ENCODE data around the gene KLF13.

Gene KLF13

DNA sequence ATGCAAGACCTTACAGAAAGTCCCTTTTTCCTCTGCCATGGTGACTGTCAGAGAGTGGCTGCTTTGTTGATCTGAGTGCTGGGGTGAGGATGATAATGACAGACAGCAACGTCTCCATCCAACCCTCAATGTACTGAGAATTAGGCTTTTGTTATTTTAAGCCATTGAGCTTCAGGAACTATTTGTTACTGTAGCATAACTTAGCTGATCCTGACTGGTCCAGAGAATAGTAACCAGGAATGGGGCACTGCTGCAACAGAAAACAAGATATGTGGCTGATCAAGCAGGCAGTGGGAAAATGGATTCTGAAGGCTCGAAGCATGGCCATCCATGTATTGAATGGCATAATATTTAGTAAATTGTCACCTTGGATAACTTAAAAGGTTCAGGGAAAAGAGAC is 5.2 kb upstream of the KLF13 start:
- no peak overlapping the region for H3K27ac ChIP-seq (ENCODE audit: low read depth, low read length)
- H3K27me3 ChIP-seq (ENCODE audit: control insufficient read depth, insufficient read depth, low read length): peaks cover 11% of the 10 kb centered on the region
- H3K9me3 ChIP-seq (ENCODE audit: control insufficient read depth, insufficient read depth, low read length): no peaks in the 10 kb centered on the region
- no peak overlapping the region for H3K9ac ChIP-seq (ENCODE audit: low read depth, low read length)
- no peak overlapping the region for H3K4me3 ChIP-seq (ENCODE audit: low read depth, low read length)
- H3K4me1 ChIP-seq (ENCODE audit: control insufficient read depth, insufficient read depth, low read length): peaks cover 17% of the 10 kb centered on the region
- H3K36me3 ChIP-seq (ENCODE audit: control insufficient read depth, insufficient read depth, low read length): no peaks in the 10 kb centered on the region

DNA sequence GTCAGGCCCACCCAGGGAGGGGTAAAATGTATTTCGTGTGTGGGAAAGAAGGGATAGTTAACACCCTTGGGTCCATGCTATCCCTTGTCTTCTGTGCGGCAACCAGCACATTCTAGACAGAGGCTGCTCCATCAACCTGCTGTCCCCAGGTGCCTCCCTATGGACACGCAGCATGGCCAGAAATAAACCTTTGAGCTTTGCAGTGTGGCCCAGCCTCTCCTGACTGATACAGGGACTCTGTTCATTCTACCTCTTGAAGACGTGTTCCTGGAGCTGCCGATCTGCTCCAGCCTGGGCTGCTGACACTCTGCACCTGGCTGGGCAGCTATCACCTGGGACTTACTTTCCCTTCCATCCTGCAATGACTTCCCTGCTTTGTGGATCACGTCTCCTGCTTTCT is 4.1 kb upstream of the KLF13 start:
- Histone ChIP-seq H3K36me3 (ENCODE audit: control insufficient read depth, insufficient read depth, low read length) (no peaks in the 10 kb centered on the region), H3K9me3 (ENCODE audit: control insufficient read depth, insufficient read depth, low read length) (no peaks in the 10 kb centered on the region), H3K27me3 (ENCODE audit: control insufficient read depth, insufficient read depth, low read length) (peaks cover 11% of the 10 kb centered on the region), H3K4me3 (ENCODE audit: low read depth, low read length) (no peak overlapping the region), H3K9ac (ENCODE audit: low read depth, low read length) (no peak overlapping the region), H3K27ac (ENCODE audit: low read depth, low read length) (no peak overlapping the region), H3K4me1 (ENCODE audit: control insufficient read depth, insufficient read depth, low read length) (peaks cover 17% of the 10 kb centered on the region)

DNA sequence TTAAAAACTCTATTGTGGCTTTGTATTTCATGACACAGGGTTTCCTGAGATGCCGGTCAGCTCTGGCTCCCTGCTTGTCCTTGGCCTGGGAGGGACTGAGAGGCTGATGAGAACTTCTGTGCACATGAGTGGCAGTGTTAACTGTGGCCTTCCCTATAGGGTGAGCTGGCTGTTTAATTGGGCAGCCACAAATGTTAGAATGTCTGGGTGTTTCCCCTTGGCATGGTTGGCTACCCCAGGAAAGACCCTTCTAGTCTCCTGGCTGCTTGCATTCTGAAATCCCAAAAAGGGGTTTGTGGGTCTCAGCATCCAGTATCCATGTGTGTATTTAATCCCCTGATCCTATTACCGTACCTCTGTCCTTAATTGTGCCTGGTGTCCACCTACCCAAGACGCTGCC is 3.0 kb upstream of the KLF13 start:
- H3K9ac ChIP-seq (ENCODE audit: low read depth, low read length): no peak overlapping the region
- no peak overlapping the region for H3K27ac ChIP-seq (ENCODE audit: low read depth, low read length)
- H3K9me3 ChIP-seq (ENCODE audit: control insufficient read depth, insufficient read depth, low read length): no peaks in the 10 kb centered on the region
- H3K4me1 ChIP-seq (ENCODE audit: control insufficient read depth, insufficient read depth, low read length): peaks cover 17% of the 10 kb centered on the region
- no peak overlapping the region for H3K4me3 ChIP-seq (ENCODE audit: low read depth, low read length)
- H3K27me3 ChIP-seq (ENCODE audit: control insufficient read depth, insufficient read depth, low read length): peaks cover 11% of the 10 kb centered on the region
- H3K36me3 ChIP-seq (ENCODE audit: control insufficient read depth, insufficient read depth, low read length): no peaks in the 10 kb centered on the region

DNA sequence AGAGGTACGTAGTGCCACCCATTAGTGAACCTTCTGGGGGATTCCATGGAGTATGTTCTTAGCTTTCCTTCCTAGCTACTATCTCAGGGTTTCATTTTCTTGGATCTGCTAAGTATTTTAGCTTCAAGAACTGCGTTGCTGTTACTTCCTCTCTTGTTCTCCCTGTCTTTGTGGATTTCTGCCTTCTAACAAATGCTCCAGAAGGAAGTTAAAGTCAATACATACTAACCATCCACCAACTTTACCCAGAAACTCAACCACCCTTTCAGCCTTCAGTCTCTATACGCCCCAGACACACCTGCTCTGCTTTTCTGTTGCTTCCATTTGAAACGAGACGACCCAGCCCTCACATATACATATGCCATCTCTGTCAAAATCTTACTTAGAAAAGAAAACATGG is 2.4 kb upstream of the KLF13 start:
- Histone ChIP-seq H3K9me3 (ENCODE audit: control insufficient read depth, insufficient read depth, low read length) (no peaks in the 10 kb centered on the region), H3K9ac (ENCODE audit: low read depth, low read length) (no peak overlapping the region), H3K4me1 (ENCODE audit: control insufficient read depth, insufficient read depth, low read length) (peaks cover 16% of the 10 kb centered on the region), H3K4me3 (ENCODE audit: low read depth, low read length) (no peak overlapping the region), H3K27ac (ENCODE audit: low read depth, low read length) (no peak overlapping the region), H3K27me3 (ENCODE audit: control insufficient read depth, insufficient read depth, low read length) (peaks cover 11% of the 10 kb centered on the region), H3K36me3 (ENCODE audit: control insufficient read depth, insufficient read depth, low read length) (no peaks in the 10 kb centered on the region)

DNA sequence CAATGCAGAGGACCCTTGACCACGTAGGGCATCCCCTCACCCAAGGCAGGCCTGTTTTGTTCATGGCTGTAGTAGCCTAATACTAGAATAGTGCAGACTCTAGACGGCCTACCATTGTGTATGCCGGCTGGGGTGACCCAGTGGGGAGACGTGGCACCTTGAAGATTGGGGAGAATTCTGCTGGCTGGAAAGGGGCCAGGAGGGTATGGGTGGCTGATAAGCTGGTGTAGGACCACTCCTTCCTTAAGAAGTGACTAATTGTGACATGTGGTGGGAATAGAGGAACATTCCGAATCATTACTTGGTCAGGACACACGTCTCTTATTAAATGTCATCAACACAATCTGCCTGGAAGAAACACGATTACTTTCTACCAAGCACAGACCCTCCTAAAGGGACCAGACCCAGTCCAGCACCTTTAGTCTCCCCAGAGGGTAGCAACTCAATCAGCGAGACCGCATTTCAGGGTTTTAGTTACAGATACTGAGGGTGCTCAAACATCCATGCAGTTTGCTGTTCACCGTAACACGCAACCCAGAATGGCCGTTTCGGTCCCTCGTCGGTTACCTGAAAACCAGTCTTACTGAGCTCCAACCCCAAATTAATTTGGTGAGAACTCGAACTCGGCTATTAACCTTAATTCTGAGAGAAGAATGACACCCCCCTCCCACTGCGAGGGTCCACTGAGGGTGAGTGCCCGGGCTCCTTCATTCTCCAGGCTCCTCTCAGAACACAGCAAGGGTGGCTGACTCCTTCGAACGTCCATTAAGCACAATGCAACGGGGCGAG is 1.6 kb upstream of the KLF13 start:
- Histone ChIP-seq H3K4me3 (ENCODE audit: low read depth, low read length) (peak overlapping the region; percentile 84), H3K27me3 (ENCODE audit: control insufficient read depth, insufficient read depth, low read length) (peaks cover 11% of the 10 kb centered on the region), H3K27ac (ENCODE audit: low read depth, low read length) (no peak overlapping the region), H3K9me3 (ENCODE audit: control insufficient read depth, insufficient read depth, low read length) (no peaks in the 10 kb centered on the region), H3K9ac (ENCODE audit: low read depth, low read length) (no peak overlapping the region; the same call in 1 of the 2 replicates), H3K36me3 (ENCODE audit: control insufficient read depth, insufficient read depth, low read length) (no peaks in the 10 kb centered on the region), H3K4me1 (ENCODE audit: control insufficient read depth, insufficient read depth, low read length) (peaks cover 12% of the 10 kb centered on the region)

DNA sequence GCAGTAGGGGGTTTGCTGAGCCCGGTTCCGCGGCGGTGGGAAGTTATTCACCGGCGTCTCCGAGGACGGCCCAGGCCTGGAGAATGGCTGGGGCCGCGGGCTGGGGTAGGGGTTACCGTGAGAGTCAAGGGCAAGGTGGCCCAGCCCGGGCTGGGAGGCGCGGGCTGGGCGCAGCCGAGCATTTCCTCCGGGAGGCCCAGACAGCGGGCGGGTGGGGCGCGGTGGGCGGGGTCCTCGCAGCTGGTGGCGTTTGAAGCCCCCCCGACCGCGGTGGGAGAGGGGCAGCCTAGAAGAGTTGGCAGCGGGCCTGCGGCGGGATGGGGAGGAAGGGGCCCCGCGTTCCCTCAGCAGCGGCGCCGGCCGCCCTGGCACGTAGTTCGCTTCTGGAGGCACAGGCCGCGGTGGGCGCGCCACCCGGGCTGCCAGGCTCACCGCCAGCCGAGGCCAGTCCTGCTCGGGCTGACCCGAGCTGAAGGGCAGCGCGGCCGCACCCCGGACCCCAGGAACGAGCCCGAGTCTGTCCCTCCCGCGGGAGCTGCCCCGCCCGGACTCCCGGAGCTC is 960 bp upstream of the KLF13 start:
- Histone ChIP-seq H3K4me1 (ENCODE audit: control insufficient read depth, insufficient read depth, low read length) (peaks cover 11% of the 10 kb centered on the region), H3K36me3 (ENCODE audit: control insufficient read depth, insufficient read depth, low read length) (no peaks in the 10 kb centered on the region), H3K27me3 (ENCODE audit: control insufficient read depth, insufficient read depth, low read length) (peaks cover 11% of the 10 kb centered on the region), H3K27ac (ENCODE audit: low read depth, low read length) (peak overlapping the region; percentile 80), H3K4me3 (ENCODE audit: low read depth, low read length) (peak overlapping the region; percentile 84), H3K9ac (ENCODE audit: low read depth, low read length) (peak overlapping the region; percentile 50), H3K9me3 (ENCODE audit: control insufficient read depth, insufficient read depth, low read length) (no peaks in the 10 kb centered on the region)

DNA sequence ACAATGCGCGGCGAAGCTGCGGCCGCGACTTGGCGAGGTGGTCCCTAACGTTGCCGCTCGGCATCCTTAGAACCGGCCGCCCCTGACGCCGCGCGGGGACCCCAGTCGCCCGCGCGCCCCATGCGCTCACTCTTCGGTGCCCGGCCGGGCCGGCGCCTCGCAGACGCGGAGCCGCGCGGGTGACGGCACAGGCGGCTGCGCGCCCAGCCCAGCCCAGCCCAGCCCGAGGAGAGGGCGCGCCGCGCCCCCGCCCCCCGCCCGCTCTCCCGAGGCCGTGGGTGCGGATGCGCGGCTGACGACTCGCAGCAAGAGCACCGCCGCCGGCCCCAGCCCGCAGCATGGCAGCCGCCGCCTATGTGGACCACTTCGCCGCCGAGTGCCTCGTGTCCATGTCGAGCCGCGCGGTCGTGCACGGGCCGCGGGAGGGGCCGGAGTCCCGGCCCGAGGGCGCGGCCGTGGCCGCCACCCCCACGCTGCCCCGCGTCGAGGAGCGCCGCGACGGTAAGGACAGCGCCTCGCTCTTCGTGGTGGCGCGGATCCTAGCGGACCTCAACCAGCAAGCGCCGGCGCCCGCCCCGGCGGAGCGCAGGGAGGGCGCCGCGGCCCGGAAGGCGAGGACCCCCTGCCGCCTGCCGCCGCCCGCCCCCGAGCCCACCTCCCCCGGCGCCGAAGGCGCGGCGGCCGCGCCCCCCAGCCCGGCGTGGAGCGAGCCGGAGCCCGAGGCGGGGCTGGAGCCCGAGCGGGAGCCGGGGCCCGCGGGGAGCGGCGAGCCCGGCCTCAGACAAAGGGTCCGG is 437 bp downstream of the KLF13 start:
- no peaks in the 10 kb centered on the region for H3K36me3 ChIP-seq (ENCODE audit: control insufficient read depth, insufficient read depth, low read length)
- peaks cover 11% of the 10 kb centered on the region for H3K27me3 ChIP-seq (ENCODE audit: control insufficient read depth, insufficient read depth, low read length)
- H3K4me1 ChIP-seq (ENCODE audit: control insufficient read depth, insufficient read depth, low read length): peaks cover 14% of the 10 kb centered on the region
- H3K27ac ChIP-seq (ENCODE audit: low read depth, low read length): peak overlapping the region; percentile 71
- H3K4me3 ChIP-seq (ENCODE audit: low read depth, low read length): peak overlapping the region; percentile 84
- H3K9ac ChIP-seq (ENCODE audit: low read depth, low read length): peak overlapping the region; percentile 56; the same call in 1 of the 2 replicates
- no peaks in the 10 kb centered on the region for H3K9me3 ChIP-seq (ENCODE audit: control insufficient read depth, insufficient read depth, low read length)

DNA sequence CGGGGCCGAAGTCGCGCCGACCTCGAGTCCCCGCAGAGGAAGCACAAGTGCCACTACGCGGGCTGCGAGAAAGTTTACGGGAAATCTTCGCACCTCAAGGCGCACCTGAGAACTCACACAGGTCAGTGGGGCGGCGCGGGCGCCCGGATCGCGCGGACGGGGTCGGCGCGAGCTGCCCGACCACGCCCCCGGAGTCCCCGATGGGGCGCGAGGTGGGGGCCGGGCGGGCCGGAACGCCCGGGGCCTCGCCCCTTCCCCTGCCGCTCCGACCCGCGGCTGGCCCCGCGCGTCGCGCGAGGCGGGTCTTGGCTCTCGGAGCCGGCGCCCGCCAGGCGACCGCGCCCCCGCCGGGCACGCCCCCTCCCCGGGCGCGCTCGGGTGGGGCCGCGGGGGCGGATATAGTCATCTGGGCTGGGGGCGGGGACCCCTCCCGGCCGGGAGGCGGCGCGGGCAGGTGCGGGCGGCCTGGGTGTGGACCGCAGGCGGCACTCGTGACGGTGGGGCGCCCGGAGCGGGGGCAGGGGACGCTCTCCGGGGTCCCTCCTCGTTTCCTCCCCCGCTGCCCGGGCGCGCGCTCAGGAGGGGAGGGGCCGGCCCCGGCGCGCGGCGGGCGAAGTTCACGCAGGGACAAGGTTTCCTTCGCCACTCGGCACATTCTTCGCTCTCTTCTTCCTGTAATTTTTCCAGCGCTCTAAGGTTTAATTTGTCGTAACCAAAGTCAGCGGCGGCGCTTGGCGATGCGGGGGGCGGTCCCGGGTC is 1.2 kb downstream of the KLF13 start:
- Histone ChIP-seq H3K27me3 (ENCODE audit: control insufficient read depth, insufficient read depth, low read length) (peaks cover 11% of the 10 kb centered on the region), H3K36me3 (ENCODE audit: control insufficient read depth, insufficient read depth, low read length) (no peaks in the 10 kb centered on the region), H3K4me1 (ENCODE audit: control insufficient read depth, insufficient read depth, low read length) (peaks cover 21% of the 10 kb centered on the region), H3K27ac (ENCODE audit: low read depth, low read length) (peak overlapping the region; percentile 28), H3K9ac (ENCODE audit: low read depth, low read length) (no peak overlapping the region), H3K9me3 (ENCODE audit: control insufficient read depth, insufficient read depth, low read length) (no peaks in the 10 kb centered on the region), H3K4me3 (ENCODE audit: low read depth, low read length) (peak overlapping the region; percentile 84)

DNA sequence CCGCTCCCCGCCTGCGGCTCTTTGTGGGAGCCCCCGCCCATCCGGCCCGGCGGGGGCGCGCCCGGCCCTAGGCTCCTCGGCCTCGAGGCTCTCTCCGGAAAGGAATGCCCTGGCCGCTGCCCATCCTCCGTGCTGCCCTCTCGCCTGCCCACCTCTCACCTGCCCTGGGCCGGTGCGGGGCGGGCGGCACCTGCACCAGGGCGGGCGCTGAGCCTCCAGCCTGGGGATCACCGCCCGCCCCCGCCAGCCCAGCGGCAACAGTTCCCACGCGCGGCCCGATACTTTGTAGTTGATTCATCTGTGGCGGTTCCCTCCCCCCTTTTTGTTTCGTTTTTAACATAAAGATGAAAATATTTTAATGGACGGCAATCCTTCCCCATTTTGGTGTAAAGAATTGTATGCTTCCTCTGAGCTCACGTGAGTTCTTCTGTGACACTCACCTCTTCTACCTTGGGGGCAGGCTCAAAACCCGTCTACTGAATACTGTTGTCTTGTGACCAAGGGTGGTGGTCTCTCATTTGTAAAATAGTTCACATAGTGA is 1.9 kb downstream of the KLF13 start:
- Histone ChIP-seq H3K4me3 (ENCODE audit: low read depth, low read length) (peak overlapping the region; percentile 84), H3K27ac (ENCODE audit: low read depth, low read length) (peak overlapping the region; percentile 28), H3K4me1 (ENCODE audit: control insufficient read depth, insufficient read depth, low read length) (peaks cover 21% of the 10 kb centered on the region), H3K36me3 (ENCODE audit: control insufficient read depth, insufficient read depth, low read length) (no peaks in the 10 kb centered on the region), H3K9me3 (ENCODE audit: control insufficient read depth, insufficient read depth, low read length) (no peaks in the 10 kb centered on the region), H3K9ac (ENCODE audit: low read depth, low read length) (no peak overlapping the region; the same call in 1 of the 2 replicates), H3K27me3 (ENCODE audit: control insufficient read depth, insufficient read depth, low read length) (peaks cover 11% of the 10 kb centered on the region)

DNA sequence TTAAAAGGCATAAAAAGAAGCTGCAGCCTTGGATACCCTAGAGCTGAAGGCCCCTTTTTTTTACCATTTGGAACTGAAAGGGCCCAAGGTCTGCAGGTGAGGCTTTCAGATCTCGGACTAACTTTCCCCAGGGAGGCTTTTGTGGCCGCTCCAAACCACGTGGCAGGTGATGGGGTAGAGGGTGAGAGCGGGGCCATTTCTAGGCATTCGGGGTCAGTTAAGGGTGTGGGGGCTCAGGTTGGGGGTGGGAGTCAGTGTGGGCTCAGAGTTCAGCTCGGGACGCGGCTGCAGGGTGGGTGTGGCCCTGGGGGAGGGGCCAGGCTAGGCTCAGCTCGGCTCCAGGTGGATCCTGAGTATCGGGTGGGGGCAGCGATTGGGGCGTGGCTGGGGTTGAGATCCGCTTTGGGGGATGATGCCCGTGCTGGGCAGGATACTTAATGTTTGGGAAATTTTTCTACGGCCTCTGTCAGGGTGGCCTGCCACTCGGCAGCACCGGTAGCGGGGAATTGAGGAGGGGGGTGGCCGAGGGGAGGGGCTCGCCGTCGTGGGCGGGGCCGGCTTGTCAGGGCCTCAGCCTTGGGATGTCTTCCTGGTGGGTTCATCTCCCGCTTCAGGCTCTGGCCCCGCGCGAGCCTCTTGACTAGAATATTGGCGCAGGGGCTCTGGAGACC is 2.5 kb downstream of the KLF13 start:
- Histone ChIP-seq H3K4me3 (ENCODE audit: low read depth, low read length) (peak overlapping the region; percentile 84), H3K4me1 (ENCODE audit: control insufficient read depth, insufficient read depth, low read length) (peaks cover 26% of the 10 kb centered on the region), H3K27me3 (ENCODE audit: control insufficient read depth, insufficient read depth, low read length) (peaks cover 10% of the 10 kb centered on the region), H3K9me3 (ENCODE audit: control insufficient read depth, insufficient read depth, low read length) (no peaks in the 10 kb centered on the region), H3K36me3 (ENCODE audit: control insufficient read depth, insufficient read depth, low read length) (no peaks in the 10 kb centered on the region), H3K9ac (ENCODE audit: low read depth, low read length) (no peak overlapping the region), H3K27ac (ENCODE audit: low read depth, low read length) (no peak overlapping the region)

All from HUES48 (cell line).